Activated T-helper 1 cell treated with Interleukin-2 at 50 U/mL for 16 hours (primary cell): Measurements from ENCODE around the gene OPN4.

Experiments
- DNase-seq: peaks from one replicate; pipeline ENCODE4 v3.0.0-alpha.2; 2020; ENCODE audit warnings: low read depth

Gene OPN4

GRCh38 chr10:86647773-86648703 lies 6.3 kb upstream of the OPN4 start:
- no peak for DNase-seq

DNA sequence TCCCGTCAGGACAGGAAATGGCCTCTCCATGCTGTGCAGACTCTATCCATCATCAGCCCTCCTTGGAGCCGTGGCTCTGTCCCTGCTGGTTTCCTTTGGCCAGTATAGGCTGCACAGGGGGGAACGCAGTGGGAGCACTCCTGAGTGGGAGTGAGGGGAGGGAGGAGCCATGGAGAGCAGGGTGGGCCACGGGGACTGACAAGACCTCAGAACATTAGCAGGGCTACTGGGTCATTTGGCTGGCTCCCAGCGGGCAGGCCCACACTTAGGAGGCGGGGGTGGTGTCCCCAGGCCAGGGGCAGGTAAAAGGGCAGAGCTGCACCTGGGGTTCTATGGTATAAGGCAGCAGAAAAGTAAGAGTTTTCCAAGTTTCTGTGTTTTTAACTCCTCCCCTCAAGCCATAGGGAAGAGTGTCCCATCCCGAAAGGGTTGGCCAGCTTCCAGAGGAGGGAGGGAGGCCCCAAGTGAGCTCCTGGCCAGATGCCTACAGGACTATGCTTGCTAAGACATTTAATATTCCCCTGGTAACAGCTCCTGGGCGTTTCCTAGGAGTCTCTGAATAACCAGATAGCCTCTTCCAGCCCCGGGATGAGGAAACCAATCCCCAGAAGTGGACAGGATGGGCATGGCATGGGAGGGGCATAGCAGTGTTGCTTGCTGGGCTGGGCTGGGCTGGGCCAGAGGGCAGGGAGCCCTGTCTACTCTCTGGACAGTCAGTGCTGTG lies 5.5 kb upstream of the OPN4 start:
- no peak for DNase-seq

- DNase-seq = no peak
Observed at GRCh38 chr10:86649471-86650150, 4.7 kb upstream of the OPN4 start.

GRCh38 chr10:86650151-86650550 lies 4.2 kb upstream of the OPN4 start:
- no peak for DNase-seq

DNA sequence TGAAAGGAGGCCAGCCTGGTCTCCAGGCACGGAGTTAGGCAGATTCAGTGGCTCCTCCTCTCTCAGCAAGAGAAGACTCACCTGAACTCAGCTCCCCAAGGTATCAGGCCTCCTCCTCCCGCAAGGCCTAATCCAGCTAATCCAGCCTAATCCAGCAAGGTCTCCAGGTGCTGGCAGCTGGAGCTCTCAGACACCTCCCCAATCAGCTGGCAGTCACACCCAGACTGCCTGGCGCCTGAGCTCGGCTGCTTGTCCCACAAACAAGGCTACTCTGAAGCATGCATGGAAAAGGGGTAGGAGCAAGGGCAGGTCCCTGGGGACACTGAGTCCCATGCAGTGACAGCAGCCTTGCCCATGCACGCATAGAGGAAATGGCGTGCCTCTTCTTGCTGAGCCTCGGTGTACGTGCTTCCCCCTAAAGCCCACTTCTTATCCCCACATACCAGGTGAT lies 3.3 kb upstream of the OPN4 start:
- no peak for DNase-seq

- no peak for DNase-seq
Observed at GRCh38 chr10:86651631-86652331, 2.6 kb upstream of the OPN4 start.

- DNase-seq = no peak
Observed at GRCh38 chr10:86652361-86653202, 1.8 kb upstream of the OPN4 start.

GRCh38 chr10:86653379-86653778 lies 968 bp upstream of the OPN4 start:
- DNase-seq = no peak

GRCh38 chr10:86653987-86654386 lies 360 bp upstream of the OPN4 start:
- no peak for DNase-seq

DNA sequence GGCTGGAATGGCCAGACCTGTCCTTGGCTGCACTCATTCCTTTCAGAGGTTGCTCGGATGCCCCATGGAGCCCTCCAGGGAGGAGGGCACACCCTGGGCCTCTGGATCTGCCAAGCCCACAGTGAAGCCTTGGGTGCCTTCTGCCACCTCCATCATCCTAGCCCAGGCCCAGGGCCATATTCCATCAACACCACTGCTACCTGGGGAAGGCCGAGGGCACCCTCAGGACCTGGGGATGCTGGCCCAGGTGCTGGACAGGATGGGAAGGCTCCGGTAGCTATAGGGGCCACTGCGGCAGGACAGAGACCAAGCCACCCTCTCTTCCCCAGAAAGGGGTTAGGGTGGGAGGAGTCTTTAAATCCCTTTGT lies 810 bp downstream of the OPN4 start:
- DNase-seq = no peak

GRCh38 chr10:86655596-86655995 lies 1.2 kb downstream of the OPN4 start:
- no peak for DNase-seq

GRCh38 chr10:86657011-86657395 lies 2.7 kb downstream of the OPN4 start:
- DNase-seq = no peak

GRCh38 chr10:86657396-86658011 lies 3.2 kb downstream of the OPN4 start:
- DNase-seq = no peak

DNA sequence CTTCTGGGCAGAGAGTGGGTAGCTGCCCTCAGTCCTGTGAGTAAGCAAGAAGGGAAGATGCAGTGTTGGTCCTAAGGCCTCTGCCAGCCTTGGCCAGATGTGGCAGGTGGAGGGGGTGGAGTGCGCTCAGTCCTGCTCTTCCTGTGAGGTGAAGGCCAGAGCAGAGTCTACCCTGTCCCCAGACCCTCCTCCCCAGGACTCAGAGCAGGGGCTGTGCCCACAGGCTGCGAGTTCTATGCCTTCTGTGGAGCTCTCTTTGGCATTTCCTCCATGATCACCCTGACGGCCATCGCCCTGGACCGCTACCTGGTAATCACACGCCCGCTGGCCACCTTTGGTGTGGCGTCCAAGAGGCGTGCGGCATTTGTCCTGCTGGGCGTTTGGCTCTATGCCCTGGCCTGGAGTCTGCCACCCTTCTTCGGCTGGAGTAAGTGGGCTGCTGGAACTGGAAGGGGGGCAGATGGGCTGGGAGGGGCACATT lies 4.0 kb downstream of the OPN4 start:
- DNase-seq = no peak

GRCh38 chr10:86658751-86659150 lies 4.4 kb downstream of the OPN4 start:
- no peak for DNase-seq

DNA sequence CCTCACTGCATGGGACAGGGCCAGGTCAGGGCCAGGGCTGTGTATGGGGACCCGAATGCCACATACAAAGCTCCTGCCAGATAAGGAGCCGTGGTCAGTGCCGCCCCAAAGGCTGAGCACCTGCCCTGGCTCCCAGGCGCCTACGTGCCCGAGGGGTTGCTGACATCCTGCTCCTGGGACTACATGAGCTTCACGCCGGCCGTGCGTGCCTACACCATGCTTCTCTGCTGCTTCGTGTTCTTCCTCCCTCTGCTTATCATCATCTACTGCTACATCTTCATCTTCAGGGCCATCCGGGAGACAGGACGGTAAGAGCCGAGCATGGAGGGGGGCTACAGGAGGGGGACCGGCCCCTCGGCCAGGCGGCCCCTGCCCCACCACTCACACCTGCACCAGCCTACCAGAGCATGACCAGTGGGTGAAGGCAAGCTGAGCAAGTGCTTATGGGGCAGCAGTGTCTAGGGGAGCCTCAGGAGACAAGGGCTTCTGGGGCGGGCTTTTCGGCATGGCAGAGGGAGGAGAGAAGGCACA lies 4.9 kb downstream of the OPN4 start:
- DNase-seq = no peak

GRCh38 chr10:86659721-86660453 lies 5.5 kb downstream of the OPN4 start:
- no peak for DNase-seq

- DNase-seq = no peak
Observed at GRCh38 chr10:86661161-86662025, 7.0 kb downstream of the OPN4 start.
